PC-9 (cell line): Measurements from ENCODE around the gene C1R. TPM values are rescaled to one million over a fixed set of nuclear protein-coding genes. Genes with fewer than 3 reads are reported as not detected.

ENCODE experiments used
- BruUV-seq: library from RNA; stranded (reverse); fragments of 400-500 nt; replicated peaks from 2 replicates; lab custom pipeline; 2021; lab: Mats Ljungman, UMichigan
- CTCF ChIA-PET: fragments of 300-600 bp; sonication (Branson Sonifier 250); formaldehyde crosslinking; loops from one replicate; lab custom pipeline; 2022; ENCODE audit warnings: antibody characterized with exemption; lab: Charles Lee
- POLR2A ChIA-PET: fragments of 300-600 bp; sonication (Branson Sonifier 250); formaldehyde crosslinking; loops from one replicate; lab custom pipeline; 2022; ENCODE audit warnings: antibody characterized with exemption; ENCODE audit not compliant: unreplicated experiment; lab: Charles Lee
- DNase-seq, 2 experiments: peaks; one replicate each; pipeline versions ENCODE4 v3.0.0 to v3.0.0-alpha.2; 2015 to 2022; ENCODE audit warnings: mixed read lengths in 1 of 2
- H2AFZ ChIP-seq: fragments of 200-600 bp; sonication (generic); 2 replicates; pipeline ENCODE4 v1.8.1; 2017; ENCODE audit warnings: antibody characterized with exemption
- H3F3A ChIP-seq: fragments of 200-600 bp; sonication (generic); 2 replicates; pipeline ENCODE4 v1.8.1; 2017; ENCODE audit warnings: antibody characterized with exemption, mild to moderate bottlenecking, low read depth; ENCODE audit not compliant: insufficient read depth
- H3K27ac ChIP-seq: fragments of 200-600 bp; sonication (generic); 2 replicates; pipeline ENCODE4 v1.6.1; 2016; ENCODE audit warnings: mixed run types
- H3K27me3 ChIP-seq: fragments of 200-600 bp; sonication (generic); 2 replicates; pipeline ENCODE4 v1.6.1; 2016; ENCODE audit warnings: low read depth, mixed run types; ENCODE audit not compliant: insufficient read depth
- H3K36me3 ChIP-seq: fragments of 200-600 bp; sonication (generic); 2 replicates; pipeline ENCODE4 v1.6.1; 2016; ENCODE audit warnings: low read depth, mixed run types
- H3K4me1 ChIP-seq: fragments of 200-600 bp; sonication (generic); replicated peaks from 2 replicates; pipeline ENCODE4 v1.6.1; 2016; ENCODE audit warnings: mixed run types; ENCODE audit not compliant: insufficient read depth
- H3K4me2 ChIP-seq: fragments of 200-600 bp; sonication (generic); 2 replicates; pipeline ENCODE4 v1.6.1; 2017; ENCODE audit warnings: mixed run types
- H3K4me3 ChIP-seq: fragments of 200-600 bp; sonication (generic); 2 replicates; pipeline ENCODE4 v1.6.1; 2016; ENCODE audit warnings: mixed run types
- H3K79me2 ChIP-seq: fragments of 200-600 bp; sonication (generic); 2 replicates; pipeline ENCODE4 v1.6.1; 2017; ENCODE audit warnings: low read depth, mixed run types
- H3K9me2 ChIP-seq: fragments of 200-600 bp; sonication (generic); 2 replicates; pipeline ENCODE4 v1.8.1; 2017; ENCODE audit warnings: mild to moderate bottlenecking; ENCODE audit not compliant: insufficient read depth
- H3K9me3 ChIP-seq: fragments of 200-600 bp; sonication (generic); 2 replicates; pipeline ENCODE4 v1.8.1; 2016; ENCODE audit warnings: low read depth; ENCODE audit not compliant: insufficient read depth
- H4K20me1 ChIP-seq: fragments of 200-600 bp; sonication (generic); 2 replicates; pipeline ENCODE4 v1.8.1; 2017; ENCODE audit not compliant: insufficient read depth
- CTCF ChIP-seq: fragments of 200-600 bp; sonication (generic); conservative IDR thresholded peaks from 2 replicates; pipeline ENCODE4 v1.6.1; 2017; ENCODE audit warnings: mixed run types, antibody characterized with exemption, mild to moderate bottlenecking, moderate library complexity
- EZH2 ChIP-seq: fragments of 200-600 bp; sonication (generic); IDR thresholded peaks from 2 replicates; pipeline ENCODE4 v1.8.0; 2017; ENCODE audit warnings: antibody characterized with exemption, low read depth
- intact Hi-C: fragments of 100-400 bp; cut with micrococcal nuclease; formaldehyde crosslinking; loops from one replicate; pipeline ENCODE4 v1.10.0; 2022; ENCODE audit not compliant: unreplicated experiment
- total RNA-seq: library from RNA; stranded (reverse); gene quantifications from 2 replicates; pipeline ENCODE4 v1.2.3, GENCODE V29; 2021

Gene C1R
- total RNA-seq, 1 experiment from 2014 or later: 24.0 TPM

- POLR2A ChIA-PET: no interaction called here
- no peaks in the 10 kb centered on the region for H3K79me2 ChIP-seq
Observed at GRCh38 chr12:7096979-7097378, 4.7 kb upstream of the C1R start.

GRCh38 chr12:7096006-7096932 lies 4.0 kb upstream of the C1R start:
- DNase-seq: no peak
- no peak overlapping the region for H3K4me2 ChIP-seq
- H3K27ac ChIP-seq: no peak overlapping the region
- no TSS peak for BruUV-seq
- POLR2A ChIA-PET: interaction anchor here (0.6 to 0.9 kb wide), 5 partner anchors 12 to 171 kb away, joined by 3 to 19 read pairs (median 4); partner anchors contain the start of gene LPCAT3
- no peak for TF ChIP-seq CTCF
- intact Hi-C loops: no loop called here
- peaks cover 3% of the 10 kb centered on the region; the same call in 1 of the 2 replicates for H3F3A ChIP-seq
- no peaks in the 10 kb centered on the region for H3K36me3 ChIP-seq
- H3K4me1 ChIP-seq: no peaks in the 10 kb centered on the region
- no peak overlapping the region for H3K4me3 ChIP-seq
- H3K9me2 ChIP-seq: no peaks in the 10 kb centered on the region
- no peaks in the 10 kb centered on the region for H3K27me3 ChIP-seq
- H2AFZ ChIP-seq: no peak overlapping the region
- no peaks in the 10 kb centered on the region for H3K79me2 ChIP-seq
- CTCF ChIA-PET: interaction anchor here (1.1 kb wide), 1 partner anchor 151 kb away, joined by 4 read pairs; no protein-coding TSS in a partner anchor
- no peaks in the 10 kb centered on the region for H4K20me1 ChIP-seq
- no peaks in the 10 kb centered on the region for H3K9me3 ChIP-seq

More at GRCh38 chr12:7096979-7097378, 4.7 kb upstream of the C1R start:
- Histone ChIP-seq H3K27ac (no peak overlapping the region), H3K27me3 (no peaks in the 10 kb centered on the region), H3F3A (peaks cover 3% of the 10 kb centered on the region; the same call in 1 of the 2 replicates), H3K4me3 (no peak overlapping the region), H3K4me1 (no peaks in the 10 kb centered on the region), H3K36me3 (no peaks in the 10 kb centered on the region), H3K9me3 (no peaks in the 10 kb centered on the region), H3K4me2 (no peak overlapping the region), H2AFZ (no peak overlapping the region), H3K9me2 (no peaks in the 10 kb centered on the region), H4K20me1 (no peaks in the 10 kb centered on the region)
- CTCF ChIA-PET: no interaction called here
- TF ChIP-seq CTCF (no peak), EZH2 (no peak)
- no peak for DNase-seq
- no TSS peak for BruUV-seq
- intact Hi-C loops: no loop called here

- ChIA-PET POLR2A (interaction anchor here (0.6 to 0.7 kb wide), 5 partner anchors 14 to 132 kb away, joined by 3 to 9 read pairs (median 5); no protein-coding TSS in a partner anchor), CTCF (interaction anchor here (0.6 to 1.1 kb wide), 4 partner anchors 14 to 98 kb away, joined by 3 to 7 read pairs (median 3); no protein-coding TSS in a partner anchor)
- TF ChIP-seq CTCF: no peak
- TF ChIP-seq EZH2: no peak
- Histone ChIP-seq H3K4me3 (no peak overlapping the region), H3K79me2 (no peaks in the 10 kb centered on the region), H3K36me3 (no peaks in the 10 kb centered on the region), H4K20me1 (no peaks in the 10 kb centered on the region), H3F3A (peaks cover 3% of the 10 kb centered on the region; the same call in 1 of the 2 replicates), H3K4me2 (no peak overlapping the region), H3K27me3 (no peaks in the 10 kb centered on the region), H3K9me2 (no peaks in the 10 kb centered on the region), H2AFZ (no peak overlapping the region), H3K27ac (no peak overlapping the region), H3K4me1 (no peaks in the 10 kb centered on the region), H3K9me3 (no peaks in the 10 kb centered on the region)
- no TSS peak for BruUV-seq
- no peak for DNase-seq
- intact Hi-C loops: loop anchor here (2.0 to 5.0 kb wide), 2 partner anchors 123 to 222 kb away; partner anchors contain the start of genes EMG1, PHB2 and SPSB2
Observed at GRCh38 chr12:7093892-7094291, 1.6 kb upstream of the C1R start.
